ENCODE results near the gene PCSK5. TPM values are rescaled to one million over a fixed set of nuclear protein-coding genes. Genes with fewer than 3 reads are reported as not detected.

The PCSK5 gene
- total RNA-seq, 1 experiment from 2014 or later, result 0.17 TPM

GRCh38 chr9:75914883-75915452, 24.5 kb downstream of the PCSK5 start:
- Histone ChIP-seq H3K36me3 (ENCODE audit: insufficient read depth, low read length, poor library complexity, severe bottlenecking) (no peaks in the 10 kb centered on the region), H3K27ac (ENCODE audit: low read depth, low read length, poor library complexity, severe bottlenecking) (no peak overlapping the region), H3K4me1 (ENCODE audit: insufficient read depth, low read length, poor library complexity, severe bottlenecking) (no peaks in the 10 kb centered on the region), H3K4me3 (ENCODE audit: low read depth, low read length, poor library complexity, severe bottlenecking) (no peak overlapping the region), H3K9me3 (ENCODE audit: low read depth, low read length, poor library complexity, severe bottlenecking) (no peaks in the 10 kb centered on the region), H3K27me3 (replicated peaks; ENCODE audit: insufficient read depth, low read depth, low read length, poor library complexity) (peaks cover 31% of the 10 kb centered on the region)
- ChIA-PET CTCF (no interaction called here), POLR2A (ENCODE audit: low non-redundant PET) (no interaction called here)
- DNase-seq (ENCODE audit: low spot score), result no peak
- intact Hi-C loops (cut with micrococcal nuclease; ENCODE audit: unreplicated experiment), result no loop called here
- TF ChIP-seq EZH2 (IDR thresholded peaks at IDR 0.05; ENCODE audit: borderline replicate concordance, low read depth, low read length, poor library complexity, severe bottlenecking), result no peak
- TF ChIP-seq, protein P1, sequence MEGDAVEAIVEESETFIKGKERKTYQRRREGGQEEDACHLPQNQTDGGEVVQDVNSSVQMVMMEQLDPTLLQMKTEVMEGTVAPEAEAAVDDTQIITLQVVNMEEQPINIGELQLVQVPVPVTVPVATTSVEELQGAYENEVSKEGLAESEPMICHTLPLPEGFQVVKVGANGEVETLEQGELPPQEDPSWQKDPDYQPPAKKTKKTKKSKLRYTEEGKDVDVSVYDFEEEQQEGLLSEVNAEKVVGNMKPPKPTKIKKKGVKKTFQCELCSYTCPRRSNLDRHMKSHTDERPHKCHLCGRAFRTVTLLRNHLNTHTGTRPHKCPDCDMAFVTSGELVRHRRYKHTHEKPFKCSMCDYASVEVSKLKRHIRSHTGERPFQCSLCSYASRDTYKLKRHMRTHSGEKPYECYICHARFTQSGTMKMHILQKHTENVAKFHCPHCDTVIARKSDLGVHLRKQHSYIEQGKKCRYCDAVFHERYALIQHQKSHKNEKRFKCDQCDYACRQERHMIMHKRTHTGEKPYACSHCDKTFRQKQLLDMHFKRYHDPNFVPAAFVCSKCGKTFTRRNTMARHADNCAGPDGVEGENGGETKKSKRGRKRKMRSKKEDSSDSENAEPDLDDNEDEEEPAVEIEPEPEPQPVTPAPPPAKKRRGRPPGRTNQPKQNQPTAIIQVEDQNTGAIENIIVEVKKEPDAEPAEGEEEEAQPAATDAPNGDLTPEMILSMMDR (conservative IDR thresholded peaks at IDR 0.05; ENCODE audit: low read depth, low read length), result no peak
- BruUV-seq (replicated peaks), result no TSS peak

- CTCF ChIA-PET, result no interaction called here
Measured at GRCh38 chr9:75918154-75918553, 27.7 kb downstream of the PCSK5 start.

GRCh38 chr9:75918909-75919308, 28.4 kb downstream of the PCSK5 start:
- TF ChIP-seq, protein P1 (conservative IDR thresholded peaks at IDR 0.05; ENCODE audit: low read depth, low read length), result no peak
- no peak for TF ChIP-seq EZH2 (IDR thresholded peaks at IDR 0.05; ENCODE audit: borderline replicate concordance, low read depth, low read length, poor library complexity, severe bottlenecking)
- Histone ChIP-seq H3K36me3 (ENCODE audit: insufficient read depth, low read length, poor library complexity, severe bottlenecking) (no peaks in the 10 kb centered on the region), H3K4me3 (ENCODE audit: low read depth, low read length, poor library complexity, severe bottlenecking) (no peak overlapping the region), H3K4me1 (ENCODE audit: insufficient read depth, low read length, poor library complexity, severe bottlenecking) (no peaks in the 10 kb centered on the region), H3K27ac (ENCODE audit: low read depth, low read length, poor library complexity, severe bottlenecking) (no peak overlapping the region), H3K27me3 (replicated peaks; ENCODE audit: insufficient read depth, low read depth, low read length, poor library complexity) (peaks cover 30% of the 10 kb centered on the region), H3K9me3 (ENCODE audit: low read depth, low read length, poor library complexity, severe bottlenecking) (no peaks in the 10 kb centered on the region)
- CTCF ChIA-PET, result no interaction called here
- POLR2A ChIA-PET (ENCODE audit: low non-redundant PET), result no interaction called here
- no TSS peak for BruUV-seq (replicated peaks)
- DNase-seq (ENCODE audit: low spot score), result no peak
- intact Hi-C loops (cut with micrococcal nuclease; ENCODE audit: unreplicated experiment), result no loop called here

More at GRCh38 chr9:75918154-75918553, 27.7 kb downstream of the PCSK5 start:
- BruUV-seq (replicated peaks), result no TSS peak
- Histone ChIP-seq H3K27ac (ENCODE audit: low read depth, low read length, poor library complexity, severe bottlenecking) (no peak overlapping the region), H3K4me3 (ENCODE audit: low read depth, low read length, poor library complexity, severe bottlenecking) (no peak overlapping the region), H3K27me3 (replicated peaks; ENCODE audit: insufficient read depth, low read depth, low read length, poor library complexity) (peaks cover 23% of the 10 kb centered on the region), H3K4me1 (ENCODE audit: insufficient read depth, low read length, poor library complexity, severe bottlenecking) (no peaks in the 10 kb centered on the region), H3K9me3 (ENCODE audit: low read depth, low read length, poor library complexity, severe bottlenecking) (no peaks in the 10 kb centered on the region), H3K36me3 (ENCODE audit: insufficient read depth, low read length, poor library complexity, severe bottlenecking) (no peaks in the 10 kb centered on the region)
- intact Hi-C loops (cut with micrococcal nuclease; ENCODE audit: unreplicated experiment), result no loop called here
- POLR2A ChIA-PET (ENCODE audit: low non-redundant PET), result no interaction called here
- DNase-seq (ENCODE audit: low spot score), result no peak
- TF ChIP-seq EZH2 (IDR thresholded peaks at IDR 0.05; ENCODE audit: borderline replicate concordance, low read depth, low read length, poor library complexity, severe bottlenecking), result no peak
- TF ChIP-seq, protein P1 (conservative IDR thresholded peaks at IDR 0.05; ENCODE audit: low read depth, low read length), result no peak

Data from A673 (cell line).